ENCODE data around the gene UNC93A. TPM values are rescaled to one million over a fixed set of nuclear protein-coding genes. Genes with fewer than 3 reads are reported as not detected.
"Not testable (repeated sequence)": the region's sequence is repeated elsewhere in the genome, so short reads cannot be mapped to it uniquely, and the experiment has no call there.

Gene UNC93A
- total RNA-seq, 2 donors from 2014 or later: not detected

- no peak overlapping the region for H3K4me3 Mint-ChIP-seq
- DNase-seq (ENCODE audit: low spot score): no peak
- no peaks in the 10 kb centered on the region for H3K4me1 Mint-ChIP-seq (ENCODE audit: low read depth in 2 of 2)
- H3K27ac Mint-ChIP-seq: no peak overlapping the region
- no peaks in the 10 kb centered on the region for H3K36me3 Mint-ChIP-seq
- peaks cover 22 to 38% of the 10 kb centered on the region in 2 donors for H3K27me3 Mint-ChIP-seq
- H3K9me3 Mint-ChIP-seq: no peaks in the 10 kb centered on the region
- no peak for ATAC-seq
These were observed 50.8 kb downstream of the UNC93A start for GRCh38 chr6:167341665-167342655.

- no peak overlapping the region for H3K27ac Mint-ChIP-seq
These were observed 51.9 kb downstream of the UNC93A start for GRCh38 chr6:167342879-167343610.

GRCh38 chr6:167345348-167345747, 54.2 kb downstream of the UNC93A start:
- peaks cover 41 to 59% of the 10 kb centered on the region in 2 donors for H3K27me3 Mint-ChIP-seq
- no peak overlapping the region for H3K27ac Mint-ChIP-seq
- H3K4me1 Mint-ChIP-seq (ENCODE audit: low read depth in 2 of 2): peaks cover 5 to 8% of the 10 kb centered on the region in 2 donors
- no peaks in the 10 kb centered on the region for H3K9me3 Mint-ChIP-seq
- no peaks in the 10 kb centered on the region for H3K36me3 Mint-ChIP-seq
- no peak for ATAC-seq
- H3K4me3 Mint-ChIP-seq: no peak overlapping the region
- DNase-seq (ENCODE audit: low spot score): no peak

More at GRCh38 chr6:167342879-167343610, 51.9 kb downstream of the UNC93A start:
- Mint-ChIP-seq H3K36me3 (no peaks in the 10 kb centered on the region), H3K9me3 (no peaks in the 10 kb centered on the region), H3K4me3 (no peak overlapping the region), H3K27me3 (peaks cover 29 to 48% of the 10 kb centered on the region in 2 donors), H3K4me1 (ENCODE audit: low read depth in 2 of 2) (no peaks in the 10 kb centered on the region)
- ATAC-seq (peak in 1 of 2 donors; percentile 40), DNase-seq (ENCODE audit: low spot score) (no peak)

- Mint-ChIP-seq H3K4me1 (ENCODE audit: low read depth in 2 of 2) (peaks cover 8 to 11% of the 10 kb centered on the region in 2 donors), H3K4me3 (no peak overlapping the region), H3K36me3 (no peaks in the 10 kb centered on the region), H3K27ac (no peak overlapping the region), H3K27me3 (peaks cover 41 to 61% of the 10 kb centered on the region in 2 donors), H3K9me3 (no peaks in the 10 kb centered on the region)
- DNase-seq (ENCODE audit: low spot score) (no peak), ATAC-seq (no peak)
These were observed 54.8 kb downstream of the UNC93A start for GRCh38 chr6:167345960-167346359.

GRCh38 chr6:167347226-167347625, 56.1 kb downstream of the UNC93A start:
- Mint-ChIP-seq H3K36me3 (no peaks in the 10 kb centered on the region), H3K27ac (no peak overlapping the region), H3K9me3 (no peaks in the 10 kb centered on the region), H3K27me3 (peaks cover 41 to 67% of the 10 kb centered on the region in 2 donors), H3K4me1 (ENCODE audit: low read depth in 2 of 2) (peaks cover 8 to 18% of the 10 kb centered on the region in 2 donors), H3K4me3 (no peak overlapping the region)
- ATAC-seq (no peak), DNase-seq (ENCODE audit: low spot score) (no peak)

- ATAC-seq (no peak), DNase-seq (ENCODE audit: low spot score) (no peak)
- peaks cover 8 to 18% of the 10 kb centered on the region in 2 donors for H3K4me1 Mint-ChIP-seq (ENCODE audit: low read depth in 2 of 2)
- H3K4me3 Mint-ChIP-seq: peak overlapping the region; percentile 86
- peaks cover 36 to 57% of the 10 kb centered on the region in 2 donors for H3K27me3 Mint-ChIP-seq
- peak overlapping the region in 1 of 2 donors; percentile 57 for H3K27ac Mint-ChIP-seq
- no peaks in the 10 kb centered on the region for H3K9me3 Mint-ChIP-seq
- H3K36me3 Mint-ChIP-seq: no peaks in the 10 kb centered on the region
These were observed 58.6 kb downstream of the UNC93A start for GRCh38 chr6:167349631-167350274.

- DNase-seq (ENCODE audit: low spot score) (no peak), ATAC-seq (no peak)
- Mint-ChIP-seq H3K4me3 (peak overlapping the region; percentile 86), H3K27me3 (peaks cover 33 to 52% of the 10 kb centered on the region in 2 donors), H3K9me3 (no peaks in the 10 kb centered on the region), H3K4me1 (ENCODE audit: low read depth in 2 of 2) (peaks cover 8 to 18% of the 10 kb centered on the region in 2 donors), H3K27ac (peak overlapping the region in 1 of 2 donors; percentile 57), H3K36me3 (no peaks in the 10 kb centered on the region)
These were observed 59.2 kb downstream of the UNC93A start for GRCh38 chr6:167350275-167350696.

- peaks cover 33 to 45% of the 10 kb centered on the region in 2 donors for H3K27me3 Mint-ChIP-seq
- H3K4me1 Mint-ChIP-seq (ENCODE audit: low read depth in 2 of 2): peaks cover 8 to 18% of the 10 kb centered on the region in 2 donors
- H3K4me3 Mint-ChIP-seq: peak overlapping the region; percentile 86
- DNase-seq (ENCODE audit: low spot score) (peak; percentile 75), ATAC-seq (peak; percentile 80 to 82)
- H3K9me3 Mint-ChIP-seq: no peaks in the 10 kb centered on the region
- H3K27ac Mint-ChIP-seq: peak overlapping the region in 1 of 2 donors; percentile 88
- no peaks in the 10 kb centered on the region for H3K36me3 Mint-ChIP-seq
These were observed 59.9 kb downstream of the UNC93A start for GRCh38 chr6:167350731-167351655.

GRCh38 chr6:167351656-167352345, 60.7 kb downstream of the UNC93A start:
- Mint-ChIP-seq H3K9me3 (no peaks in the 10 kb centered on the region), H3K27ac (peak overlapping the region in 1 of 2 donors; percentile 88), H3K4me3 (peak overlapping the region; percentile 86), H3K4me1 (ENCODE audit: low read depth in 2 of 2) (peaks cover 8 to 18% of the 10 kb centered on the region in 2 donors), H3K36me3 (no peaks in the 10 kb centered on the region), H3K27me3 (peaks cover 32 to 41% of the 10 kb centered on the region in 2 donors)
- DNase-seq (ENCODE audit: low spot score) (no peak), ATAC-seq (peak in 1 of 2 donors; percentile 60)

GRCh38 chr6:167356874-167357273, 65.8 kb downstream of the UNC93A start:
- no peak overlapping the region for H3K4me3 Mint-ChIP-seq
- H3K27ac Mint-ChIP-seq: no peak overlapping the region
- DNase-seq (ENCODE audit: low spot score) (no peak), ATAC-seq (no peak)
- peaks cover 11 to 14% of the 10 kb centered on the region in 2 donors for H3K27me3 Mint-ChIP-seq
- no peaks in the 10 kb centered on the region for H3K36me3 Mint-ChIP-seq
- H3K9me3 Mint-ChIP-seq: no peaks in the 10 kb centered on the region
- H3K4me1 Mint-ChIP-seq (ENCODE audit: low read depth in 2 of 2): peaks cover 0 to 3% of the 10 kb centered on the region in 2 donors

GRCh38 chr6:167358394-167358793, 67.3 kb downstream of the UNC93A start:
- H3K4me1 Mint-ChIP-seq (ENCODE audit: low read depth in 2 of 2): not testable (repeated sequence)
- peak; percentile 11 to 40 for ATAC-seq

GRCh38 chr6:167361170-167361569, 70.1 kb downstream of the UNC93A start:
- not testable (repeated sequence) for H3K4me3 Mint-ChIP-seq; H3K27ac Mint-ChIP-seq; ATAC-seq; H3K4me1 Mint-ChIP-seq (ENCODE audit: low read depth in 2 of 2); DNase-seq (ENCODE audit: low spot score); H3K9me3 Mint-ChIP-seq; H3K36me3 Mint-ChIP-seq
- peaks cover 11 to 17% of the 10 kb centered on the region in 2 donors for H3K27me3 Mint-ChIP-seq

More at GRCh38 chr6:167358394-167358793, 67.3 kb downstream of the UNC93A start:
- not testable (repeated sequence) for H3K27ac Mint-ChIP-seq; H3K36me3 Mint-ChIP-seq; H3K9me3 Mint-ChIP-seq; DNase-seq (ENCODE audit: low spot score); H3K4me3 Mint-ChIP-seq
- H3K27me3 Mint-ChIP-seq: peaks cover 10 to 14% of the 10 kb centered on the region in 2 donors

All from natural killer cell treated with Interleukin-12 subunit alpha and Interleukin-12 subunit beta and Interleukin-15 and Interleukin-18, amount 100 ng/mL, for 72 hours (primary cell).